Pancreas (tissue), 10 donors: Measurements from ENCODE around the gene FAM163B. TPM values are rescaled to one million over a fixed set of nuclear protein-coding genes. Genes with fewer than 3 reads are reported as not detected.
A peak's percentile ranks its signal among the peaks of the same experiment; 100 is the strongest.

ENCODE experiments used
- ATAC-seq, 4 donors: fragments of 200-7000 bp; cut with Tn5 transposase; one replicate each; pipeline versions ENCODE4 v1.8.0 to v1.9.1; 2020; ENCODE audit warnings: mild to moderate bottlenecking in 4 of 4, moderate library complexity in 4 of 4
- DNase-seq, 6 donors: peaks; one replicate each; pipeline ENCODE4 v3.0.0-alpha.2; 2020
- FAIRE-seq: peaks from 2 replicates; lab custom pipeline; 2012; peaks lifted over from hg19 to GRCh38; lab: Jason Lieb, UNC
- H3K27ac ChIP-seq, 4 donors: fragments of 200-600 bp; sonication (generic); 1 replicate in 3 of 4; 2 replicates in 1 of 4; pipeline versions ENCODE4 v1.5.0 to v1.8.0; 2020
- H3K27me3 ChIP-seq, 4 donors: fragments of 200-600 bp; one replicate each; pipeline ENCODE4 v1.8.0; 2021
- H3K36me3 ChIP-seq, 3 donors: fragments of 200-600 bp; sonication (generic) in 1 of 3; one replicate each; pipeline versions ENCODE4 v1.5.0 to v1.8.0; 2020 to 2021
- H3K4me1 ChIP-seq, 3 donors: fragments of 200-600 bp; one replicate each; pipeline ENCODE4 v1.8.0; 2021
- H3K4me3 ChIP-seq, 4 donors: fragments of 200-600 bp; sonication (generic) in 2 of 4; one replicate each; pipeline versions ENCODE4 v1.5.0 to v1.8.0; 2020 to 2021
- H3K9me3 ChIP-seq, 4 donors: fragments of 200-600 bp; one replicate each; pipeline ENCODE4 v1.8.0; 2021
- WGBS, 2 donors: extraction: QIAGEN DNeasy Blood & Tissue Kit; methylation state at CpG; one replicate each; pipeline ENCODE4 v1.1.7; 2013; 5-methylcytosine and 5-hydroxymethylcytosine counted together
- intact Hi-C, 3 donors: fragments of 100-400 bp; cut with DNase I; formaldehyde crosslinking; loops; one replicate each; pipeline versions ENCODE4 v1.11.1 to v1.14.2; 2022
- polyA plus RNA-seq, 2 donors: library from polyadenylated mRNA; stranded (reverse); fragments of 200-250 nt; gene quantifications; one replicate each; pipeline ENCODE4 v1.2.3, GENCODE V29; 2013
- total RNA-seq, 6 donors: library from RNA; stranded (reverse); fragmentation: NEBNext Ultra II Directional in 4 of 6; extraction: Animal tissue kit (Norgen Biotek cat#: 25700) in 4 of 6; gene quantifications; one replicate each; pipeline versions ENCODE4 v1.2.1 to v1.2.4, GENCODE V29; 2021 to 2023
- TF ChIP-seq, protein P1 (sequence below), 4 donors: fragments of 200-600 bp; sonication (generic) in 3 of 4; IDR thresholded peaks; one replicate each; pipeline versions ENCODE4 v1.5.0 to v1.8.0; 2021; ENCODE audit warnings: antibody characterized with exemption in 4 of 4
- donor health status: healthy with polysubstance abuse.
- donor health status: DM: no; HTN: no; CAD: no; lungs with moderate emphysema.
- donor health status: DM: no; HTN: no; CAD: no.
- donor health status: control.
- donor health status: control.
- donor health status: Bipolar disorder and iron deficiency.
- donor health status: DM: yes; HTN: yes; CAD: no.
- donor health status: DM: no; HTN: no; CAD: no.
- donor health status: DM: no; HTN: no; CAD: no.
- donor health status: DM: yes; HTN: yes; CAD: no.

The FAM163B gene
- total and polyA plus RNA-seq, 8 donors, result not detected

DNA sequence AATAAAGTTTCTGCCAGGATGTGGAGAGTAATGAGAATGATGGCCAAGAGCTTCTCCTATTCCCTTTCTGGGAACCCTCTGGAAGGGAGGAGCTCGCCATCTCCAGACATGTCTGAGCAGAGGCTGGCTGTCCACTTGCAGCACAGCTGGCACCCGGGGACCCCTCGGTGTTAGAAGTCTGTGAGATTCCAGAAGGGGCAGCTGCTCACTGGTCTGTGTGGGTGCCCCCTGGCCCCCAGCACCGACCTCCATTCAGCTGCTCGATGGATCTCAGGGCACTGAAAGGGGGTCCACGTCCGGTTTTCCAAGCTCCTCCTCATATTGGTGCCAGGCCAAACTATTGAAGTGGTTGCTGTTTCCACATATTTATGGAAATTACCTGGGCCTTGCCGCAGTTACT lies 3.6 kb upstream of the FAM163B start:
- no peaks in the 10 kb centered on the region for H3K9me3 ChIP-seq
- H3K36me3 ChIP-seq, result no peaks in the 10 kb centered on the region
- intact Hi-C loops, result no loop called here
- 52 to 67% methylated on average over 8 of the region's 8 CpGs for WGBS, 2 donors
- no peak for ATAC-seq
- peaks cover 0 to 10% (median 2%) of the 10 kb centered on the region in 4 donors for H3K27me3 ChIP-seq
- peak in 1 of 6 donors; percentile 22 for DNase-seq
- no peak overlapping the region for H3K4me3 ChIP-seq
- TF ChIP-seq, protein P1, sequence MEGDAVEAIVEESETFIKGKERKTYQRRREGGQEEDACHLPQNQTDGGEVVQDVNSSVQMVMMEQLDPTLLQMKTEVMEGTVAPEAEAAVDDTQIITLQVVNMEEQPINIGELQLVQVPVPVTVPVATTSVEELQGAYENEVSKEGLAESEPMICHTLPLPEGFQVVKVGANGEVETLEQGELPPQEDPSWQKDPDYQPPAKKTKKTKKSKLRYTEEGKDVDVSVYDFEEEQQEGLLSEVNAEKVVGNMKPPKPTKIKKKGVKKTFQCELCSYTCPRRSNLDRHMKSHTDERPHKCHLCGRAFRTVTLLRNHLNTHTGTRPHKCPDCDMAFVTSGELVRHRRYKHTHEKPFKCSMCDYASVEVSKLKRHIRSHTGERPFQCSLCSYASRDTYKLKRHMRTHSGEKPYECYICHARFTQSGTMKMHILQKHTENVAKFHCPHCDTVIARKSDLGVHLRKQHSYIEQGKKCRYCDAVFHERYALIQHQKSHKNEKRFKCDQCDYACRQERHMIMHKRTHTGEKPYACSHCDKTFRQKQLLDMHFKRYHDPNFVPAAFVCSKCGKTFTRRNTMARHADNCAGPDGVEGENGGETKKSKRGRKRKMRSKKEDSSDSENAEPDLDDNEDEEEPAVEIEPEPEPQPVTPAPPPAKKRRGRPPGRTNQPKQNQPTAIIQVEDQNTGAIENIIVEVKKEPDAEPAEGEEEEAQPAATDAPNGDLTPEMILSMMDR (IDR thresholded peaks at IDR 0.05), result no peak
- no peaks in the 10 kb centered on the region for H3K4me1 ChIP-seq
- no peak overlapping the region for H3K27ac ChIP-seq
- no peak for FAIRE-seq

DNA sequence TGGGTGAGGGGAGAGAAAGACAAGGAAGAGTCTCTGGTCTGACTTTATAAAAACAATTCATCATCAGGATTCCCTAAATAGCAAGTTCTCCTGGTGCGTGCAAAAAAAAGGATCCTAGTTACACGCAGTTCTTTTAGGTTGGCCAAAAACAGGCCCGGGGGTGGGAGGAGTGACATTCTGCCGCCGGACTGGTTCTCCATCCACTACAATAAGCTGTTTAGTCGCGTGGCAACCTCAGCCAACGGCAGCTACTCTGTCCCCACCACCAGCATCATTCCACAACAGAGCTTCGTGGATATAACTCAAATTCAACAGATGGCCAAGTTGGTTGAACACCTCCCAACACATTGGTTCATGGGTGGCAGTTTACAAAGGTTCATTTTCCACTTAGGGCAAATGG lies 2.9 kb upstream of the FAM163B start:
- no peak overlapping the region for H3K4me3 ChIP-seq
- WGBS, 2 donors, result 62 to 64% methylated on average over 9 of the region's 9 CpGs
- H3K27me3 ChIP-seq, result peaks cover 0 to 10% (median 2%) of the 10 kb centered on the region in 4 donors
- TF ChIP-seq, protein P1 (IDR thresholded peaks at IDR 0.05), result no peak
- H3K27ac ChIP-seq, result no peak overlapping the region
- intact Hi-C loops, result no loop called here
- H3K36me3 ChIP-seq, result no peaks in the 10 kb centered on the region
- H3K9me3 ChIP-seq, result no peaks in the 10 kb centered on the region
- FAIRE-seq, result no peak
- DNase-seq, result no peak
- no peak for ATAC-seq
- no peaks in the 10 kb centered on the region for H3K4me1 ChIP-seq

DNA sequence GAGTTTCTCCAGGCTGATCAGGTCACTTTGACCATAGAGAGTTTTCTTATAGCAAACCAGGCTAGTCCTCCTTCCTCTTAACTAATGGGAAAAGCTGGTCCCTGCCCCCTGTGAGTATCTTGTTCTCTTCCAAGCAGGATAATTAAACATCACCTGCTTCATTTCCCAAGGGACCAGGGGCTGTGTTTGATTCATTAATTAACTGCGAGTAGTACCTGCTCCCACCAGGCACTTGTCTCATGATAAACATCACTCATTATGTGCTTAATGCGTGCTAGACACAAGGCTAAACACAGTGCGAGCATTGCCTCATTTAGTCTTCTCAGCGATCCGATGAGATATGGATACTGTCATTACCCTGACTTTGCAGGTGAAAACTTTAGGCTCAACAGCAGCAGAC lies 1.7 kb upstream of the FAM163B start:
- FAIRE-seq (no peak), ATAC-seq (no peak), DNase-seq (no peak)
- Histone ChIP-seq H3K36me3 (no peaks in the 10 kb centered on the region), H3K4me3 (no peak overlapping the region), H3K27ac (no peak overlapping the region), H3K27me3 (peaks cover 0 to 6% (median 2%) of the 10 kb centered on the region in 4 donors), H3K4me1 (no peaks in the 10 kb centered on the region), H3K9me3 (no peaks in the 10 kb centered on the region)
- WGBS, 2 donors, result 15 to 22% methylated on average over 5 of the region's 5 CpGs
- TF ChIP-seq, protein P1 (IDR thresholded peaks at IDR 0.05), result no peak
- intact Hi-C loops, result no loop called here

DNA sequence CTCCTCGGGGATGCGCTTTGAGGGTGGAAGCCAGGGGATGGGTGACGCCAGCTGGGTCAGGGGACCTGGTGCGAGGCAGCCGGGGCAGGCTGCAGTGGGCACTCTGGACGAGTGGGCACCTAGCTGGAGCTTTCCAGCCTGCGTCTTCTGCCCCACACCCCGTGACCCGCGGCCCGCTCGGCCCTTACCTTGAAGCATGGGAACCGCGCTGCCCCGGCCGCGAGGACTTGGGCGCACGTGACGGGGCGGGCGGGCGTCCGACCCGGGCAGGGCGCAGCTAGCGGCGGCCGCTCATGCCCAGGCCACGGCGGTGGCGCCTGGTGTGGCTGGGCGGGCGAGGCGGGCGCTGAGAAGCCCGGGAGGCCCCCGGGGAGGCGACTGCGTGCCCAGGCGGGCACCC lies 300 bp downstream of the FAM163B start:
- peaks cover 0 to 6% (median 2%) of the 10 kb centered on the region in 4 donors for H3K27me3 ChIP-seq
- WGBS, 2 donors, result 10 to 14% methylated on average over 24 to 41 of the region's 41 CpGs
- ATAC-seq (peak in 1 of 4 donors; percentile 34), FAIRE-seq (no peak), DNase-seq (peak in 1 of 6 donors; percentile 62)
- H3K9me3 ChIP-seq, result no peaks in the 10 kb centered on the region
- H3K27ac ChIP-seq, result no peak overlapping the region
- H3K4me3 ChIP-seq, result peak overlapping the region in 1 of 4 donors; percentile 22
- TF ChIP-seq, protein P1 (IDR thresholded peaks at IDR 0.05), result no peak
- intact Hi-C loops, result no loop called here
- H3K36me3 ChIP-seq, result no peaks in the 10 kb centered on the region
- no peaks in the 10 kb centered on the region for H3K4me1 ChIP-seq

DNA sequence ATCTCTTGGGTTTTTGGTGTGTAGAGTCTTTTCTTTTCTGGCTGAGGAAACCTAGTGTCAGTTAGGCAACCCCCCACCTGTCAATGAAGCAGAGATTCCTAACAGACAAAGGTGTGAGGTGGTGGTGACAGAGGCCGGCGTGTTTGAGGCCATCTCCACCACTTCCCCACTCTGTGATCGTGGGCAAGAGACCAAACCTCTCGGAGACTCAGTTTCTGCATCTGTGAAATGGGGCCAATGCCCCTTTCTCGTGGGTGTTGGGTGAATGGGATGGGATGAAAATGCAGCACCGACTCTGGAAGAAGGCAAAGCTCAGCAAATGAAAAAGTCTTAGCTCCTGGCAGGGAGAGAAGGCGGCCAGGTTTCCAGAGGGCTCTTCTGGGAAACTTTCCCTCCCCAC lies 807 bp downstream of the FAM163B start:
- FAIRE-seq (no peak), DNase-seq (no peak), ATAC-seq (no peak)
- no peak overlapping the region for H3K27ac ChIP-seq
- intact Hi-C loops, result no loop called here
- peaks cover 0 to 6% (median 2%) of the 10 kb centered on the region in 4 donors for H3K27me3 ChIP-seq
- H3K9me3 ChIP-seq, result no peaks in the 10 kb centered on the region
- 65 to 72% methylated on average over 7 of the region's 7 CpGs for WGBS, 2 donors
- TF ChIP-seq, protein P1 (IDR thresholded peaks at IDR 0.05), result no peak
- no peaks in the 10 kb centered on the region for H3K36me3 ChIP-seq
- no peak overlapping the region for H3K4me3 ChIP-seq
- no peaks in the 10 kb centered on the region for H3K4me1 ChIP-seq
